Motor neuron (in vitro differentiated cells): ENCODE data around the gene LINC00632. TPM values are rescaled to one million over a fixed set of nuclear protein-coding genes. Genes with fewer than 3 reads are reported as not detected.

ENCODE experiments used
- ATAC-seq, 8 experiments: fragments of 200-7000 bp; cut with Tn5 transposase; replicated peaks in 6 of 8; 2 replicates each; pipeline ENCODE4 v1.8.0; 2021; ENCODE audit warnings: mild to moderate bottlenecking in 8 of 8, moderate library complexity in 8 of 8
- H3K27ac ChIP-seq, 2 donors: fragments of 250-450 bp; sonication (Bioruptor Pico); 2 replicates each; pipeline ENCODE4 v1.9.0; 2021; ENCODE audit warnings: antibody characterized with exemption in 2 of 2, mild to moderate bottlenecking in 2 of 2, moderate library complexity in 1 of 2
- H3K4me1 ChIP-seq, 2 donors: fragments of 250-450 bp; sonication (Bioruptor Pico); replicated peaks in 1 of 2; 2 replicates each; pipeline ENCODE4 v1.6.1; 2021; ENCODE audit warnings: antibody characterized with exemption in 2 of 2, mild to moderate bottlenecking in 2 of 2, moderate library complexity in 1 of 2
- H3K4me3 ChIP-seq, 5 donors: fragments of 250-450 bp; sonication (Bioruptor Pico); 2 replicates each; pipeline ENCODE4 v1.9.0; 2021; ENCODE audit warnings: antibody characterized with exemption in 5 of 5, mild to moderate bottlenecking in 5 of 5, moderate library complexity in 4 of 5
- WGBS, 10 experiments: fragments of 450-650 bp; shearing (Covaris generic); methylation state at CpG; one replicate each; pipeline ENCODE4 v1.0.0; 2022; 5-methylcytosine and 5-hydroxymethylcytosine counted together
- in situ Hi-C, 9 experiments: fragments of 400-800 bp; cut with MboI; loops; one replicate each; pipeline ENCODE4 v1.15.0; 2021; ENCODE audit warnings: low sequenced_read_pairs in 9 of 9, low pct_unique_long_range_greater_than_20kb in 2 of 9; ENCODE audit not compliant: unreplicated experiment in 9 of 9
- total RNA-seq, 8 experiments: library from RNA; unstranded; fragments of 300-600 nt; gene quantifications; 2 replicates each; pipeline versions ENCODE4 v1.2.3 to v1.2.4, GENCODE V29; 2022

Gene LINC00632
- total RNA-seq, 8 experiments from 2014 or later: 1.5 to 1,384 (median 502) TPM

- in situ Hi-C loops: no loop called here
- Histone ChIP-seq H3K4me1 (peaks cover 7 to 8% of the 10 kb centered on the region in 2 donors), H3K4me3 (no peak overlapping the region), H3K27ac (no peak overlapping the region)
- 60 to 80% (median 70%) methylated on average over 1 to 2 of the region's 5 CpGs; no CpG with 5 or more reads in 7 of the 10 experiments for WGBS, 10 experiments
- peak in 3 of 8 experiments; percentile 11 to 36 (median 33) for ATAC-seq
Measured at GRCh38 chrX:140715787-140716186, 6.2 kb downstream of the LINC00632 start.

- WGBS, 10 experiments: 40 to 70% (median 56%) methylated on average over 2 to 3 of the region's 4 CpGs; no CpG with 5 or more reads in 7 of the 10 experiments
- Histone ChIP-seq H3K27ac (no peak overlapping the region), H3K4me3 (no peak overlapping the region), H3K4me1 (no peaks in the 10 kb centered on the region)
- peak in 1 of 8 experiments; percentile 12 for ATAC-seq
- in situ Hi-C loops: no loop called here
Measured at GRCh38 chrX:140723121-140723715, 13.7 kb downstream of the LINC00632 start.

- WGBS, 10 experiments: 33 to 100% (median 53%) methylated on average over 1 to 3 of the region's 3 CpGs; no CpG with 5 or more reads in 6 of the 10 experiments
- no peaks in the 10 kb centered on the region for H3K4me1 ChIP-seq
- H3K27ac ChIP-seq: no peak overlapping the region
- no peak for ATAC-seq
- no peak overlapping the region for H3K4me3 ChIP-seq
- in situ Hi-C loops: no loop called here
Measured at GRCh38 chrX:140724309-140724708, 14.8 kb downstream of the LINC00632 start.

GRCh38 chrX:140724736-140725135, 15.2 kb downstream of the LINC00632 start:
- no peak overlapping the region for H3K27ac ChIP-seq
- H3K4me3 ChIP-seq: no peak overlapping the region
- no peak for ATAC-seq
- 81 to 100% (median 89%) methylated on average over 2 to 3 of the region's 3 CpGs; no CpG with 5 or more reads in 7 of the 10 experiments for WGBS, 10 experiments
- no peaks in the 10 kb centered on the region for H3K4me1 ChIP-seq
- in situ Hi-C loops: no loop called here

- in situ Hi-C loops: no loop called here
- Histone ChIP-seq H3K27ac (no peak overlapping the region), H3K4me3 (no peak overlapping the region), H3K4me1 (no peaks in the 10 kb centered on the region)
- 70 to 100% (median 90%) methylated on average over 1 to 4 of the region's 4 CpGs; no CpG with 5 or more reads in 6 of the 10 experiments for WGBS, 10 experiments
- no peak for ATAC-seq
Measured at GRCh38 chrX:140725500-140725899, 15.9 kb downstream of the LINC00632 start.

- in situ Hi-C loops: no loop called here
- peak in 6 of 8 experiments; percentile 40 to 75 (median 60) for ATAC-seq
- WGBS, 10 experiments: 0 to 42% (median 16%) methylated on average over 1 to 9 of the region's 10 CpGs; no CpG with 5 or more reads in 3 of the 10 experiments
- no peak overlapping the region for H3K4me3 ChIP-seq
- no peak overlapping the region for H3K27ac ChIP-seq
- H3K4me1 ChIP-seq: no peaks in the 10 kb centered on the region
Measured at GRCh38 chrX:140733766-140734342, 24.3 kb downstream of the LINC00632 start.

GRCh38 chrX:140744085-140744484, 34.5 kb downstream of the LINC00632 start:
- Histone ChIP-seq H3K27ac (no peak overlapping the region), H3K4me1 (no peaks in the 10 kb centered on the region), H3K4me3 (no peak overlapping the region)
- in situ Hi-C loops: no loop called here
- ATAC-seq: no peak

- H3K4me1 ChIP-seq: peaks cover 0 to 6% of the 10 kb centered on the region in 2 donors
- H3K4me3 ChIP-seq: no peak overlapping the region
- in situ Hi-C loops: no loop called here
- 0 to 61% (median 20%) methylated on average over 1 to 3 of the region's 6 CpGs; no CpG with 5 or more reads in 5 of the 10 experiments for WGBS, 10 experiments
- no peak for ATAC-seq
- H3K27ac ChIP-seq: no peak overlapping the region
Measured at GRCh38 chrX:140756941-140757340, 47.4 kb downstream of the LINC00632 start.

- Histone ChIP-seq H3K27ac (no peak overlapping the region), H3K4me1 (peaks cover 8 to 18% of the 10 kb centered on the region in 2 donors), H3K4me3 (no peak overlapping the region)
- 0 to 7% (median 0%) methylated on average over 1 to 5 of the region's 7 CpGs; no CpG with 5 or more reads in 4 of the 10 experiments for WGBS, 10 experiments
- in situ Hi-C loops: no loop called here
- peak in 7 of 8 experiments; percentile 24 to 81 (median 33) for ATAC-seq
Measured at GRCh38 chrX:140762061-140762460, 52.5 kb downstream of the LINC00632 start.

- peak overlapping the region; percentile 60 to 87 for H3K27ac ChIP-seq
- H3K4me3 ChIP-seq: peak overlapping the region; percentile 22 to 48 (median 36)
- H3K4me1 ChIP-seq: peaks cover 8 to 18% of the 10 kb centered on the region in 2 donors
- ATAC-seq: peak; percentile 73 to 95 (median 92)
- in situ Hi-C loops: no loop called here
- WGBS, 10 experiments: 18% methylated on average over 8 of the region's 31 CpGs; no CpG with 5 or more reads in 9 of the 10 experiments
Measured at GRCh38 chrX:140764401-140764919, 54.9 kb downstream of the LINC00632 start.

- WGBS, 10 experiments: 0 to 36% (median 16%) methylated on average over 1 to 13 of the region's 19 CpGs; no CpG with 5 or more reads in 5 of the 10 experiments
- H3K4me3 ChIP-seq: peak overlapping the region; percentile 5 to 48 (median 36)
- H3K4me1 ChIP-seq: peaks cover 8 to 18% of the 10 kb centered on the region in 2 donors
- peak; percentile 14 to 43 (median 30) for ATAC-seq
- in situ Hi-C loops: no loop called here
- H3K27ac ChIP-seq: peak overlapping the region; percentile 60 to 87
Measured at GRCh38 chrX:140765043-140765784, 55.7 kb downstream of the LINC00632 start.

- no peak for ATAC-seq
- Histone ChIP-seq H3K4me1 (peaks cover 5 to 18% of the 10 kb centered on the region in 2 donors), H3K4me3 (peak overlapping the region in 3 of 5 donors; percentile 36 to 48 (median 37)), H3K27ac (no peak overlapping the region)
- in situ Hi-C loops: no loop called here
- WGBS, 10 experiments: 0 to 40% (median 8%) methylated on average over 1 to 8 of the region's 8 CpGs
Measured at GRCh38 chrX:140766024-140766611, 56.6 kb downstream of the LINC00632 start.
